ENCODE measurements around the gene NXN.

- TF ChIP-seq CTCF (IDR thresholded peaks at IDR 0.05) = no peak
- TF ChIP-seq POLR2A (IDR thresholded peaks at IDR 0.05) = no peak
Measured at GRCh38 chr17:795721-796120, 183.9 kb downstream of the NXN start.
